DMS53 treated with DMSO at 0.1 percent for 48 hours (cell line): ENCODE results near the gene GRK5.
"Not testable (repeated sequence)": the region's sequence is repeated elsewhere in the genome, so short reads cannot be mapped to it uniquely, and the experiment has no call there.

ENCODE experiments used
- DNase-seq: peaks from one replicate; lab custom pipeline; 2025; ENCODE audit not compliant: unreplicated experiment; lab: John Stamatoyannopoulos, UW

Gene GRK5

DNA sequence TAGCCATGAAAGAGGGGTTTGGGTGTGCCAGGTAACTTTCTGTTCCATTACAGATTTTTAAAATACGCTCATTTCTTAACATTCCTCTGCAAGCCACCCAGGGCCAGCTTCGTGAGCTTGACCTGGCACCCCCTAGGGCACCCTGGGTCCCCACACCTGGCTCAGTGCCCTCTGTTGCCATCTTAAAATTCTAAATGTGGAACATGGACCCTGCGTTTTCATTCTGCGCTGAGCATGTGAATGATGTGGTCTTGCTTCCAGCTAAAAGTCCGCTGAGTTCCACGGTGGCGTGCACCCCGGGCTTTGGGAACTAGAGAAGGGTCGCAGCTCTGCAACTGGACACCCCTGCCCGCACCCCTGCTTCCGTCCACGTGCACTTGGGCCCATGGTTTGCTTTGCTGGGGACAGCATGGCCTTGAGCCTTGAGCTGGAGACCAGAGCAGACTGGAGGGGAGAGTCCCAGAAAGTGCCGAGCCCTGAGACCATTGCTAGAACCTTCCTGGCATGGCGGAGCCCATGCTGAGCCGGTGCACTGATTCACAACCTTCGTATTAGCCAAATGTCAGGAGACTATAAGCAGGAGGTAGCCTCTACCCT lies 244.0 kb downstream of the GRK5 start:
- DNase-seq = no peak

GRCh38 chr10:119452396-119452795 lies 245.0 kb downstream of the GRK5 start:
- DNase-seq = no peak

GRCh38 chr10:119453313-119453712 lies 245.9 kb downstream of the GRK5 start:
- no peak for DNase-seq

GRCh38 chr10:119454316-119454715 lies 246.9 kb downstream of the GRK5 start:
- no peak for DNase-seq

DNA sequence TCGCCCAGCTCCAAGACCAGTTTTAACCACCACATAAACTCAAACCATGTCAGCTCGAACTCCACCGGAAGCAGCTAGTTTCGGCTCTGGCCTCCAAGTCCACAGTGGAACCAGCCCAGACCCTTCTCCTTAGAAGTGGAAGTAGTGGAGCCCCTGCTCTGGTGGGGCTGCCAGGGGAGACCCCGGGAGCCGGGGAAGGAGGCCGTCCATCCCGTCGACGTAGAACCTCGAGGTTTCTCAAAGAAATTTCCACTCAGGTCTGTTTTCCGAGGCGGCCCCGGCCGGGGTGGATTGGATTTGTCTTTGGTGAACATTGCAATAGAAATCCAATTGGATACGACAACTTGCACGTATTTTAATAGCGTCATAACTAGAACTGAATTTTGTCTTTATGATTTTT lies 247.6 kb downstream of the GRK5 start:
- no peak for DNase-seq

DNA sequence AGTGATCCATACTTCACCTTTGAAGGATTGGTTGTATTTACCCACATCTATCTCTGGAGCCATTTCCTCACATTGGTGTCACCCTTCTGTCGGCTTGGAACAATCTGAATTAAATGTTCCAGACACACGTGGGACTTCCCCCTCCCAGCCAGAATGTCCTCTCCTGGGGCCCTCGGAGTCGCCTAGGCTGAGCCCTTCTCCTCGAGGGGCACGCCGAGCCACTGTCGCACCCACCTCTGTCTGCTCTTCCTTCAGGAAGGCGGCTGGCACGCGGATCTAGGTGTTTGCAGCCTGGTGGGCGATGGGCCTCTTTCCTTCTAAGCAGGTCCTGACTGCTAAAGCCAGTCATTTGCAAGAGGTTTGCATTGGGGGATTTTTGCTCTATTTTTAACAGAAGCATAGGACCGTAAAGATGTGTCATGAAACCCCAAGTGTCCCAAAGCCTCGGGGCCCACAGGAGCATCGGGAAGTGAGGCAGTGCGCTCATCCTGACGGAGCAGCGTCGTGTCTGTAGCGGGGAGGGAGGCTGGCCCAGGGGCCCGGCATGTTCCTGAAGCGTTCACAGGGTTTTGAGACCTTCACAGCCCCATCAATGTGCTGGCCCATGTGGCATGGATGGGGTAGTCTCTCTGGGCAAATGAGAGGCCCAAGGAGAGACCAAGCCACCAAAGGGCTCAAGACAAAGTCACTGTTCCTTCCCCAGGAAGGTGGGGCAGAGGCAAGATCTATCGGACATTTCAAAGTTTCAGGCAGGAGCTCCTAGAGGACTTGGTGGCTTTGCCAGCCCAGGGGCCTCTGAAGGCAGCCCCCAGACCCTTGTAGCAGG lies 248.5 kb downstream of the GRK5 start:
- DNase-seq = no peak

DNA sequence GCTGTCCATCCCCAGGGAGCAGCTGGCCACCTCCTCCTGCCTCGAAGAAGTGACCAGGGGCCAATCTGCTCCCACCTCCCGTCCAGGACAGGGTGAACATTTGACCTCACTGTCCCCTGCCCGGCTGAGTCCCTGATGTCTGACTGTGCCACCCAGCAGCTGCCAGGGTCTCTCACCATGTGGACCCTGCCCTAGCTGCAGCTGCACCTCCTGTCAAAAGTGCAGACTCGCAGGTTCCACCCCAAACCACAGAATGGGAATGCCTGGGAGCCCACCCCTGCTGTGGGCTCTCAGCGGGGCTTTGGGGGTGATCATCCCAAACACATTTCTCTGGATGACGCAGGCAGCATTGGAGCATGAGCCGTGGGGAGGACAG lies 249.1 kb downstream of the GRK5 start:
- no peak for DNase-seq

DNA sequence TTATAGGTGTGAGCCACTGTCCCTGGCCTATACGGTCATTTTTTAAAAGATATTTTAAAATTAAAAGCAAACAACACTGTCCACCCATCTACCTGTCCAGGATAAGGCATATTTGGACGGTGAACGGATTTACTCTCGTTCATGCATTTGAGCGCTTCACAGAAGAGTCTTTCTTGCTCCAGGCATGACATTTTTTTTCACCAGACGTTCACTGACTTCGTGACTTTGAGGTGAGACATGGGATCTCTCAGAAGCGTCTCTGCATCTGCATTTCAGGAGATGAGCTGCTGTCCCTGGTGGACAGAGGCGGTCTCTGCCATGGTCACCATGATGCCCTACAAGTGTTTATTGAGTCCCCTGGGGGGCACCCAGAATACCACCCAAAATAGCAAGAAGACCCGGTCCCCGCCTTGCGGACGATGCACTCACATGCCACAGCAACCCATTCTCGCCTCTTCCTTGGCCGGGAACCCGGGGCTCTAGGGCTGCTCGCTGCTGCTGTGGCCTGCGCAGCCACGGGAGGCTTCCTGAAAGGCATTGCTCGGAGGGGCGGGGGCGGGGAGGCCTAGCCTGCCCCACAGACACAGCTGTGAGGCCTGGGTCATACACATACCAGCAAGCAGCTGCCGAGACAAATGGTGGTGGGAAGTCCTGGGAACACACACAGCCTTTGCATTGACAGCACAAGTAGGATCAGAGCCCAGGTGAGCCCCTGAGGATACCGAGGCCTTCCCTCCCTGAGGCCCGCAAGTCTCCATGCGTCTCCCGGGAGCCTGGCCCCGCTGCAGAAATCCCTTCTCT lies 250.8 kb downstream of the GRK5 start:
- DNase-seq = no peak

DNA sequence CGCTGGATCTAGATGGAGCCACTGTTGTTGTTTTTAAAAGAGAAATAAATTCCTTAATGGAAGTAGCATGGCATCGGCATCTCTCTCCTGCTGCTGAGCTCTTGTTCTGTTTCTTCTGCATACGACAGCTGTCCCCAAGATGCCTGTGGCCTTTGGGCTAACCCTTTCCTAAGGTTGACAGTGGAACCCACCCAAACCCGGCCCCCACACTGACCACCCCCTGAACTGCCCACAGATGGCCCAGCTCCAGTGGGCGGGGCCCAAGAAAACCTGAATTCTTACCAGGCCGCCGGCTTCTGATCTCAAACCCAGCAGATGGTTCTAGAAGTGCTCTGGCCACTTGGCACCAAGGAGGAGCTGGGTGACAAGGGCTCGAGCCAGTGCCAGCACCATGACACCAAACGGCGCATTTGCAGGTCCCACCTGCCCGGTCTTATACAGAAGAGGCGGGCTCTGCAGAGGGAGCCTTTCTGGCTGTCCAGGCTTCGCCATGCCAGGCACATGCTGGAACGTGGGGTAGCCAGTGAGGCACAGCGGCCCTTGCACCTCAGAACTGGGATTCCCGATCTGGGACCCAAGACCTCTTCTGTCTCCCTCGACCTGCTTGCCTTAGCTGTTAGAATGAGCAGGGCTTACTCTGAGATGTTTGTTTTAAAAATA lies 252.4 kb downstream of the GRK5 start:
- no peak for DNase-seq

GRCh38 chr10:119460369-119461195 lies 253.2 kb downstream of the GRK5 start:
- no peak for DNase-seq

- DNase-seq = no peak
Measured at GRCh38 chr10:119461380-119461779, 254.0 kb downstream of the GRK5 start.

DNA sequence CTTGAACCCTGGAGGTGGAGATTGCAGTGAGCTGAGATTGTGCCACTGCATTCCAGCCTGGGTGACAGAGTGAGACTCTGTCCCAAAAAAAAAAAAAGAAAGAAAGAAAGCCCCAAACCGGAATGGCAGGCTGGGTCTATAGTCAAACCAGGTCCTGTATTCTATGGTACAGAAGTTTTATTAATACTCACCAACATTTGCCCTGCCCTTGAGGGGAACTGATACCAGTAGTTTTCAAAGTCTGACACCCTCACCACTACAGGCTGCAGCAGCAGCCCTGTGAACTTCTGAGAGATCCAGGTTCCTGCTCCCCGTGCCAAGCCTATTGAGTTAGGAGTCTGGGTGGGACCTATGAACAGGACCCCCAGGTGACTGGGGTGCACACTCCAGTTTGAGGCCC lies 254.6 kb downstream of the GRK5 start:
- DNase-seq = no peak

GRCh38 chr10:119462773-119463172 lies 255.4 kb downstream of the GRK5 start:
- no peak for DNase-seq

GRCh38 chr10:119463195-119463594 lies 255.8 kb downstream of the GRK5 start:
- DNase-seq = not testable (repeated sequence)

DNA sequence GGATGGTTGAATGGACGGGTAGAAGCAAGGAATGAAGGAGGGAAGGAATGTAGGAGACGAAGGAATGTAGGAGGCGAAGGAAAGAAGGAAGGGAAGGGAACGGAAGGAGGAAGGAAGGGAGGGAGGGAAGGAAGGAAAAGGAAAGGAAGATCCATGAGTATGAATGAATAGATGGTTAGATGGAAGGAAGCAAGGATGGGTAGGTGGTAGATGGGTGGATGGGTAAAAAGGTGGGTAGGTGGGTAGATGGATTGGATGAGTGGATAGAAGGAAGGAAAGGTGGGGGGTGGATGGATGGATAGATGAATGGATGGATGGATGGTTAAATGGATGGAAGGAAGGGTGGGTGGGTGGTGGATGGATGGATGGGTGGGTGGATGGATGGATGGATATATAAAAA lies 257.7 kb downstream of the GRK5 start:
- no peak for DNase-seq

- no peak for DNase-seq
Measured at GRCh38 chr10:119466076-119466475, 258.7 kb downstream of the GRK5 start.

DNA sequence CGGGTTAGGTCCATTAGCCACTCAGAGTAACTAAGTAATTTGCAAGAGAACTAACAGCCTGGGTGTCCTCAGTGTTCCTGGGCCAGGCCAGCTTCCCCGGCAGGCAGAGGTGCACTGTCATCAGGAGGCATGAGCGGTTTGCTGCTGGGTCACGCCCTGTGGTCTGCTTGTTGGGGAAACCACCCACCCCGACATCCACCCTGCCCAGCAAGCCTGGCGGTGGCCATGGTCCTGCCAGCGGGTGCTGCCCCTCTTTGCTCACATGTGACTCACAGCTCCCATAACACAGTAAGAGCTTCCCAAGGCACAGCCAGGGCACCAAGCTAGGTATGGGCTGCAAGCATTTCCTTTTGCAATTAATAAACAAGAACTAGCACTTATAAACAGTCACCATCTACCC lies 259.3 kb downstream of the GRK5 start:
- DNase-seq = no peak

- no peak for DNase-seq
Measured at GRCh38 chr10:119468542-119469324, 261.4 kb downstream of the GRK5 start.

DNA sequence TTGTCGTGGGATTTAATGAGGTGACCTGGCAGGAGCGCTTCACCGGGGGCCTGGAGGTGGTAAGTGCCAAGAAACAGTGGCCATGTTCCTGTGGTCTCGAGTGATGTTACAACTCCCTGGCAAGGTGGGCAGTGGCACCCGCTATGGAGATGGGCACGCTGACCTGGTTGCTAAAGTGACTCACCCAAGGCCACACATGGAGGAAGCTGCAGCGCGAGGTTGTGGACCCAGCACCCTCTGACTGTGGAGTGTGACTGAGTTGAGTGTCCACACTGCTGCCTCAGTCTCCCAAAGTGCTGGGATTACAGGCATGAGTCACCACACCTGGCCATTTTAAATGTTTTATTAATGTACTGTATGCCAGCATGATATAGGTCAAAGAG lies 261.9 kb downstream of the GRK5 start:
- DNase-seq = no peak

- no peak for DNase-seq
Measured at GRCh38 chr10:119469846-119470245, 262.5 kb downstream of the GRK5 start.
